PC-9 (cell line): ENCODE results near the gene JMJD8.

Experiments used
- EZH2 ChIP-seq: fragments of 200-600 bp; sonication (generic); IDR thresholded peaks from 2 replicates; pipeline ENCODE4 v1.8.0; 2017; ENCODE audit warnings: antibody characterized with exemption, low read depth
- TF ChIP-seq, protein P1 (sequence below): fragments of 200-600 bp; sonication (generic); conservative IDR thresholded peaks from 2 replicates; pipeline ENCODE4 v1.6.1; 2017; ENCODE audit warnings: mixed run types, antibody characterized with exemption, mild to moderate bottlenecking, moderate library complexity

DNA sequence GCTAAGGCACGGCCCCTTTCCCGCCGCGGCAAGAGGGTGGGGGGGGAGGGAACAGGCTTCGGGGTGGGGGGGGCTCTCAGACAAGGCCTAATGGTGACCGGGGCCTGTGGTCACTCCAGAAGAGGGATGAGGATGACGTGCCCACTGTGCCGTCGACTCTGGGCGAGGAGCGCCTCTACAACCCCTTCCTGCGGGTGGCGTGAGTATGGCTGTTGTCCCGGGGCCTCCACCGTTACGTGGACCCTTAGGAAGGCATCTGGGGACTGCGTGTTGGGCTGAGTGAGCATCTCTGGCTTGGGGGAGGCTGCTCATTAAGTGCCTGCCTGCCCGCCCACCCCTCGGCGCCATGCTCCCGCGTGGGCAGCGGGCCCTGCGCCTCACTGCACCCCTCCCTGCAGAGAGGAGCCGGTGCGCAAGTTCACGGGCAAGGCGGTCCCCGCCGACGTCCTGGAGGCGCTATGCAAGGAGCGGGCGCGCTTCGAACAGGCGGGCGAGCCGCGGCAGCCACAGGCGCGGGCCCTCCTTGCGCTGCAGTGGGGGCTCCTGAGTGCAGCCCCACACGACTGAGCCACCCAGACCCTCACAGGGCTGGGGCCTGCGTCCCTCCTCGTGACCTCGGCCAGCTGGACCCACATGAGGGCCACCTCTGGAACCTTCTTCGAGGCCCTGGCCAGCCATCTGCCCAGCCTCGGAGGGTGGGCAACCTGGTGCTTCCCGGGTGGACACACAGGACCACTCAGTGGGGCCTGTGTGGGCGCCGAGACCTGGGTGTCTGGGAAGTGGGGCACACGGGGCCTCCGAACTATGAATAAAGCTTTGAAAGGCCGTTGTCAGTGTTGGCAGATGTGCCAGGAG is 45.0 kb upstream of the JMJD8 start:
- TF ChIP-seq, protein P1, sequence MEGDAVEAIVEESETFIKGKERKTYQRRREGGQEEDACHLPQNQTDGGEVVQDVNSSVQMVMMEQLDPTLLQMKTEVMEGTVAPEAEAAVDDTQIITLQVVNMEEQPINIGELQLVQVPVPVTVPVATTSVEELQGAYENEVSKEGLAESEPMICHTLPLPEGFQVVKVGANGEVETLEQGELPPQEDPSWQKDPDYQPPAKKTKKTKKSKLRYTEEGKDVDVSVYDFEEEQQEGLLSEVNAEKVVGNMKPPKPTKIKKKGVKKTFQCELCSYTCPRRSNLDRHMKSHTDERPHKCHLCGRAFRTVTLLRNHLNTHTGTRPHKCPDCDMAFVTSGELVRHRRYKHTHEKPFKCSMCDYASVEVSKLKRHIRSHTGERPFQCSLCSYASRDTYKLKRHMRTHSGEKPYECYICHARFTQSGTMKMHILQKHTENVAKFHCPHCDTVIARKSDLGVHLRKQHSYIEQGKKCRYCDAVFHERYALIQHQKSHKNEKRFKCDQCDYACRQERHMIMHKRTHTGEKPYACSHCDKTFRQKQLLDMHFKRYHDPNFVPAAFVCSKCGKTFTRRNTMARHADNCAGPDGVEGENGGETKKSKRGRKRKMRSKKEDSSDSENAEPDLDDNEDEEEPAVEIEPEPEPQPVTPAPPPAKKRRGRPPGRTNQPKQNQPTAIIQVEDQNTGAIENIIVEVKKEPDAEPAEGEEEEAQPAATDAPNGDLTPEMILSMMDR: no peak
- TF ChIP-seq EZH2: no peak
